Calu3 (cell line): ENCODE data around the gene BMPER. TPM values are rescaled to one million over a fixed set of nuclear protein-coding genes. Genes with fewer than 3 reads are reported as not detected.

ENCODE experiments used
- BruUV-seq: library from RNA; stranded (reverse); fragments of 400-500 nt; replicated peaks from 2 replicates; lab custom pipeline; 2021; lab: Mats Ljungman, UMichigan
- CTCF ChIA-PET: fragments of 300-600 bp; sonication (Branson Sonifier 250); formaldehyde crosslinking; loops from one replicate; lab custom pipeline; 2022; ENCODE audit warnings: antibody characterized with exemption; lab: Charles Lee
- DNase-seq: peaks from one replicate; pipeline ENCODE4 v3.0.0; 2022
- H3K27ac Mint-ChIP-seq: one replicate; pipeline ENCODE4 v1.8.0; 2022; ENCODE audit warnings: mixed read lengths; ENCODE audit not compliant: unreplicated experiment
- H3K27me3 Mint-ChIP-seq: one replicate; pipeline ENCODE4 v1.8.0; 2022; ENCODE audit warnings: mixed read lengths; ENCODE audit not compliant: unreplicated experiment
- H3K36me3 Mint-ChIP-seq: one replicate; pipeline ENCODE4 v1.8.0; 2022; ENCODE audit warnings: mild to moderate bottlenecking, moderate library complexity, mixed read lengths; ENCODE audit not compliant: insufficient read depth, unreplicated experiment
- H3K4me1 Mint-ChIP-seq: one replicate; pipeline ENCODE4 v1.8.0; 2022; ENCODE audit warnings: mild to moderate bottlenecking, low read depth, mixed read lengths; ENCODE audit not compliant: unreplicated experiment
- H3K4me3 Mint-ChIP-seq: one replicate; pipeline ENCODE4 v1.8.0; 2022; ENCODE audit warnings: mild to moderate bottlenecking, low read depth, moderate library complexity, mixed read lengths; ENCODE audit not compliant: unreplicated experiment
- H3K9me3 Mint-ChIP-seq: one replicate; pipeline ENCODE4 v1.8.0; 2022; ENCODE audit warnings: low read depth, mixed read lengths; ENCODE audit not compliant: unreplicated experiment
- CTCF ChIP-seq: fragments of 200-600 bp; IDR thresholded peaks from one replicate; pipeline ENCODE4 v1.8.0; 2022; ENCODE audit warnings: antibody characterized with exemption; ENCODE audit not compliant: unreplicated experiment
- intact Hi-C: fragments of 100-400 bp; cut with micrococcal nuclease; formaldehyde crosslinking; loops from one replicate; pipeline ENCODE4 v1.10.0; 2022; ENCODE audit not compliant: unreplicated experiment
- total RNA-seq: library from RNA; stranded (reverse); gene quantifications from 2 replicates; pipeline ENCODE4 v1.2.3, GENCODE V29; 2022

Gene BMPER
- total RNA-seq, 1 experiment from 2014 or later = not detected

- CTCF ChIA-PET = interaction anchor here (0.6 to 2.8 kb wide), 27 partner anchors 17 to 1773 kb away, joined by 3 to 162 read pairs (median 4); partner anchors contain the start of gene BMPER
- H3K4me3 Mint-ChIP-seq = no peak overlapping the region
- DNase-seq = peak; percentile 53
- H3K36me3 Mint-ChIP-seq = no peaks in the 10 kb centered on the region
- H3K27me3 Mint-ChIP-seq = peaks cover 39% of the 10 kb centered on the region
- H3K4me1 Mint-ChIP-seq = peaks cover 14% of the 10 kb centered on the region
- no TSS peak for BruUV-seq
- H3K27ac Mint-ChIP-seq = no peak overlapping the region
- intact Hi-C loops = loop anchor here (1.0 kb wide), 3 partner anchors 54 to 184 kb away; no protein-coding TSS in a partner anchor
- peaks cover 3% of the 10 kb centered on the region for H3K9me3 Mint-ChIP-seq
- TF ChIP-seq CTCF = peak; percentile 78
These were observed 77.1 kb downstream of the BMPER start for GRCh38 chr7:33982425-33982786.

DNA sequence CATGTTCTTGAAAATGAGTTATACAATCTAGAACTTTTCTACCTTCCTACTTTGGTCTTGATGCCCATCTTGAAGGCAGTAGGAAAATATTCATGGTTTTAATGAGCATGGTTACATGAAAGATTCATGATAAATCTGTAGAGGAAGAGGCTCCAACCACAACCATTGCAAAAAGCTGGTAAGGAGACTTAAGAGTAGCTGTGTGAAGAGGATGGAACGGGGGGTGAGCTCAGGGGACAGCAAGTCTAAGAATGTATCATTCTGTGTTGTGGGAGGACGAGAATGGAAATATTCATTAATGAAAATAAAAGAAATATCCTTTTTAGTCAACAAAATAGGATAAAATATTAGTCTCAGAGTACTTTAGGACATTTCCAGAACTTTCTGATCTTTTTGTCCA lies 81.1 kb downstream of the BMPER start:
- H3K36me3 Mint-ChIP-seq = no peaks in the 10 kb centered on the region
- no TSS peak for BruUV-seq
- CTCF ChIA-PET = interaction anchor here (2.0 kb wide), 1 partner anchor 102 kb away, joined by 9 read pairs; no protein-coding TSS in a partner anchor
- intact Hi-C loops = loop anchor here (5.0 kb wide), 1 partner anchor 81 kb away; no protein-coding TSS in a partner anchor
- no peak overlapping the region for H3K4me3 Mint-ChIP-seq
- TF ChIP-seq CTCF = no peak
- DNase-seq = no peak
- peaks cover 3% of the 10 kb centered on the region for H3K9me3 Mint-ChIP-seq
- peaks cover 23% of the 10 kb centered on the region for H3K4me1 Mint-ChIP-seq
- no peak overlapping the region for H3K27ac Mint-ChIP-seq
- H3K27me3 Mint-ChIP-seq = peaks cover 7% of the 10 kb centered on the region

DNA sequence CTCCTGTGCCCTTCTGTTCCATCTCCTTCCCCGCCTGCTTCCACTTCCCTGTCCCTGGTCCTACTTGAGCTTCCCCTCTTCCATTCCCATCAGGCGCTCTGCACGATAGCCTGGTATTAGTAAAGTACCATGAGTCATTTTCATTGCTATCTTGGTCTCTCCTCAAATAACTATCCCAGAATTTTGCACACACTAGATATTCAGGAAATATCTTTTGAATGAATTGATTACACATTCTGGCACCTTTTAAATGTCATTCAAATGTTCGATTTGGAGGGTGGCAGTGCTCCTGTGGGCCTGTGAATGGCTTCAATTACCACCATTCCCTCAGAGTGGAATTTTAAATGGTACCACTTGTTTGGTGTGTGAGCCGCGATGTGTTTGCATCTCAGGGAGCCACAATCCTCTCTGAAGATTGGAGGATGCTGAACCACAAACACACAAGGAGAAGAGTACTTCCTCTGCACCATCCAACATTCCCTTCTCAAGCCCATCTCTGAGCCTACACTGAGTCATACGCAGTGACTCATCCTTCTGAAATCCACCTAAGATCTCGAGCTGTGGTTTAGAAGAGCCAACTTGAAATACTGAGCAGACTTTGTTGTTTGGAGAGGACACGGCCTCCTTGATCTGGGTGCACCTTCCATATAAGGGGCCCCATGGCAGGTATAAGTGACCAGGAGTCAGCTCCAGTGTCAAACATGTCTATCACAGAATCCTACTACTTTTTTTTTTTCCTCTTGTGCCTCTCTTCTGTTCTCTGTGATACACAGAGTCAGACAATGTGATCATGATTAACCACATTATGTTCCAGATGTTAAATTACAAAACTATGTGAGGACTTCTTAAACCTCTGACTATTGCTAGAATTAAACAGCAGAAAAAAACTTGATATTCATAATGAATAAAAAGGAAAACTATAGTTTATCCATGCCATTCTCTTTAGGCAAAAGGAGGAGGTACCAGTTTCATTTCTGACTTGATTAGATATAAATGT lies 81.9 kb downstream of the BMPER start:
- CTCF ChIA-PET = interaction anchor here (0.6 to 2.0 kb wide), 6 partner anchors 9 to 101 kb away, joined by 3 to 9 read pairs (median 3); no protein-coding TSS in a partner anchor
- H3K4me1 Mint-ChIP-seq = peaks cover 23% of the 10 kb centered on the region
- H3K27ac Mint-ChIP-seq = peak overlapping the region; percentile 32
- peaks cover 3% of the 10 kb centered on the region for H3K9me3 Mint-ChIP-seq
- intact Hi-C loops = loop anchor here (1.0 to 5.0 kb wide), 2 partner anchors 49 to 80 kb away; no protein-coding TSS in a partner anchor
- peak; percentile 75 for DNase-seq
- no peak for TF ChIP-seq CTCF
- no peaks in the 10 kb centered on the region for H3K27me3 Mint-ChIP-seq
- H3K4me3 Mint-ChIP-seq = no peak overlapping the region
- no TSS peak for BruUV-seq
- no peaks in the 10 kb centered on the region for H3K36me3 Mint-ChIP-seq

DNA sequence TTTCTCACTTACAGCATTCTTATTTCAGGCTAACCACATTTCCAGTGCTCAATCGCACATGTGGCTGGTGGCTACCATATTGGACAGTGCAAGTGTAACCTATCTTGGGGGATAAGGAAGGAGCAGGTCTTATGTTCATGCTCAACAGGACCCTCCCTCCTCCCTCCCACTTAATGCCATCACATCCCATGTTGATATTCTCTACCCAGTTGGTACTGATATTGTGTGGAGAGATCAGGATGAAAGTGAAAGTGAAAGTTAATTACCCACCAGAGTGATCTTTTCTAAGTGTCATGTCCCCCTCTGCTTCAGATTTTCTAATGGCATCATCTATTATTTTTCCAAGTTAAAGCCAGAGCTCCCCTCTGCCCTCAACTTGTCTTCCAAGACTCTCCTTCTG lies 91.6 kb downstream of the BMPER start:
- TF ChIP-seq CTCF = no peak

More for the DNA sequence above, 91.6 kb downstream of the BMPER start:
- Mint-ChIP-seq H3K4me1 (no peaks in the 10 kb centered on the region), H3K36me3 (no peaks in the 10 kb centered on the region), H3K9me3 (peaks cover 4% of the 10 kb centered on the region), H3K27ac (no peak overlapping the region), H3K27me3 (no peaks in the 10 kb centered on the region), H3K4me3 (no peak overlapping the region)
- DNase-seq = no peak
- intact Hi-C loops = no loop called here
- no TSS peak for BruUV-seq
- CTCF ChIA-PET = no interaction called here
